HG02588 (cell line): Measurements from ENCODE around the gene KANK2.
A peak's percentile ranks its signal among the peaks of the same experiment; 100 is the strongest.
"Not testable (repeated sequence)": the region's sequence is repeated elsewhere in the genome, so short reads cannot be mapped to it uniquely, and the experiment has no call there.

Source experiments
- ATAC-seq: cut with Tn5 transposase; IDR thresholded peaks from one replicate; pipeline ENCODE4 v1.9.1; 2021; ENCODE audit warnings: mild to moderate bottlenecking, moderate library complexity; ENCODE audit not compliant: unreplicated experiment

KANK2 gene

DNA sequence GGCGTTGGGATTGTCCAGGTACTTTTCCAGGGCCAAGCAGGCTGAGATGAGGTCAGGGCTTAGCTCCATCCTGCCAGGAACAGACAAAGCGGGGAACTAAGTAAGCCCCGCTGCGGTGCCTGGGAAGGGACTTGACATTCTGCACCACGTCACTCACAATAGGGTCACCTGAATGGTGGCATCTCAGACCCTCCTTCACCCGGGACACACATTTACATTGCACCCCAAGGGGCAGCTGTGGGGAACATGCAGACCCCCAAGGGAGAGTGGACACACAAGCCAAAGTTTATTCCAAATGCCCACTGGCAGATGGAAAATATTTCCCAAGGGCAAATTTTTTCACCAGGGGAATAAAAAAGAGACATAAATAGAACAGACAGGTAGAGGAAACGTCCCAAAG is 21.4 kb downstream of the KANK2 start:
- ATAC-seq = no peak

GRCh38 chr19:11174336-11174735 is 23.0 kb downstream of the KANK2 start:
- ATAC-seq = no peak

DNA sequence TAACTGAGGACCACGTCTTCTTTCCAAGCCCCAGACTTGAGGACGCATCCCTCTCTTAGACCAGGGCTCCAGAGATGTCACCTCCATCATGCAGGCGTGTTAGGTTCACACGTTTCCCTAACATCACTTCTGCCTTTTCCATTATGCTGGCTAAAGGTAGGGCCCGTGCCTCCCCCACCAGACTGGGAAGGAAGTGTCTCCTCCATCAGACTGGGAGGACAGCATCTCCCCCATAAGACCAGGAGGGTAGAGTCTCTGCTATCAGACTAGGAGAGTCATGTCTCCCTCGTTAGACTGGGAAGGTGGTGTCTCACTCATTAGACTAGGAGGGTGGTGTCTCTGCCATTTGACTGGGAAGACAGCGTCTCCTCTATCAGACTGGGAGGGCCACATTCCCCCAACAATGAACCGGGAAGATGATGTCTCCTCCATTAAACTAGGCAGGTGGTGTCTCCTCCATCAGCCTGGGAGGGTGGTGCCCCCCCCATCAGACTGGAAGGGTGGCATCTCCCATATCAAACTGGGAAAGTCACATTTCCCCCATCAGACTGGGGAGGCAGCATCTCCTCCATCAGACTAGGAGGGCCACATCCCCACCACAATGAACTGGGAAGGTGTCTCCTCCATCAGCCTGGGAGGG is 23.7 kb downstream of the KANK2 start:
- ATAC-seq = no peak

DNA sequence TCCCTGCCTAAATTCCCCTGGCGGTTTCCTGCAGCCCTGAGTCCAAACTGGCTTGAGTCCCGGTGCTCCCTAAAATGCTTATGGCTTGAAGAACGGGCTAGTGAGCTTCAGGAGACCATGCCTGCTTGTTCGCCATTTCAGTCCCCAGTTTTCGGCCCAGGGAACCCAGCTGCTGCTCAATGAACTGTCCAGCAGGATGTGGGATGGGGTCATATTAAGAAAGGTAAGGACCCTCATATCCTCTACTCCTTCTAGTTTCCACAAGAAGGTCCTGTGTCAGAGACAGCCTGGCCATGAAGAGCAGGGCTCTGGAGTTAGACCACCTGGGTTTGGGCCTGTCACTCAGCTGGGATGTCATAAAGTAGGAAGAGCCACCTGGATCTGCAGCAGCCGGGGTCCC is 24.8 kb downstream of the KANK2 start:
- ATAC-seq = no peak

DNA sequence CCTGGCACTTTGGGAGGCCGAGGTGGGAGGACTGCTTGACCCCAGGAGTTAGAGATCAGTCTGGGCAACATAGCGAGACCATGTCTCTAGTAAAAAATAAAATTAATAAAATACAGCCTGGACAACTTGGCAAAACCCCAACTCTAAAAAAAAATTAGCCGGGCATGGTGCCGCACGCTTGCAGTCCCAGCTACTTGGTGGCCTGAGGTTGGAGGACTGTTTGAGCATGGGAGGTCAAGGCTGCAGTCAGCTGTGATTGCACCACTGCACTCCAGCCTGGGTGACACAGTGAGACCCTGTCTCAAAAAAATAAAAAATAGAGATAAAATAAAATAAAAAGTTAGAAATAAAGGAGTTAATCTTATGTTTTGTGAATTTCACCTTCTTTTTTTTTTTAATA is 26.2 kb downstream of the KANK2 start:
- no peak for ATAC-seq

DNA sequence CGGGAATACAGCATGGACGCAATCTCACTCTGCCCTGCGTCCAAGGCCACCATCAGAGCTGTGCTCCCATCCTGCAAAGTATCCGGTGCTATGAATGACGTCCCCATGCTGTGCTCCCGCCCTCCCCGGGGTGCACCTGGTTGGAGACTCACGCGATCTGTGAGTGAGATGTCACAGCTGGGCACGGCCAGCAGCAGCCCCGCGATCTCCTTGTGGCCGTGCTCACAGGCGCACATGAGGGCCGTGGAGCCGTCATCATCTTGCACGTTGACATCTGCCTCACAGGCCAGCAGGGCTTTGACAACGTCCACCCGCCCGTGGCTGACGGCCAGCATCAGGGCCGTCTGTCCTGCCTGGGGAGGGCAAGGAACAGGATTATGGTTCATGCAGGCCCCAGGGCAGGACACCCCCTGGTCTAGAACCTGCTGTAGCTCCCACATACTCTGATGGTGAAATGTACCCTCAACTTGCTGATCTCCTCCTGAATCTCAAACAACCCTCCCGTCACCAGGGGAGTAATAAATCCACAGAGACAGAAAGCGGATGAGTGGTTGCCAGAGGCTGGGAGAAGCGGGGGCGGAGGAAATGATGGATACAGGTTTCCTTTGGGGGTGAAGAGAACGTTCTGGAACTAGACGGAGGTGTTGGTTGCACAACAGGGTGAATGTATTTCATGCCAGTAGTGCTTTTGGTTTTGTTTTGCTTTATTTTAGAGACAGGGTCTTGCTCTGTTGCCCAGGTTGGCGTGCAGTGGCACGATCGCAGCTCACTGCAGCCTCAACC is 27.3 kb downstream of the KANK2 start:
- ATAC-seq = no peak

DNA sequence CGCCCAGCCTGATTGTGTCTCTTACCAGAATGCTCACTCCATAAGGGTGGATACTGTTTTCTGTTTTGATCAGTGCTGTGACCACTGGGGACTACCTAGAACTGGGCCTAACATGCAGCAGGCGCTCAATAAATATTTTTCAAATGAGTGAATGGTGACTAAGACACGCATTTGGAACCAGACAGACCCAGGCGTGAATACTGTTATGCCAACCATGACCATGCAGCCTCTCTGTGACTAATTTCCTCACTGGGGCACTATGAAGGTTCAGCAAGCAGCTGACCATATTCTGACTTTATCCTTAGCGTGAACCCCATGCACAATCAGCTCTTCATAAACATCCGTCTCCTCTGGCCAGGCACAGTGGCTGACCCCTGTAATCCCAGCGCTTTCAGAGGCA is 28.8 kb downstream of the KANK2 start:
- ATAC-seq = no peak

DNA sequence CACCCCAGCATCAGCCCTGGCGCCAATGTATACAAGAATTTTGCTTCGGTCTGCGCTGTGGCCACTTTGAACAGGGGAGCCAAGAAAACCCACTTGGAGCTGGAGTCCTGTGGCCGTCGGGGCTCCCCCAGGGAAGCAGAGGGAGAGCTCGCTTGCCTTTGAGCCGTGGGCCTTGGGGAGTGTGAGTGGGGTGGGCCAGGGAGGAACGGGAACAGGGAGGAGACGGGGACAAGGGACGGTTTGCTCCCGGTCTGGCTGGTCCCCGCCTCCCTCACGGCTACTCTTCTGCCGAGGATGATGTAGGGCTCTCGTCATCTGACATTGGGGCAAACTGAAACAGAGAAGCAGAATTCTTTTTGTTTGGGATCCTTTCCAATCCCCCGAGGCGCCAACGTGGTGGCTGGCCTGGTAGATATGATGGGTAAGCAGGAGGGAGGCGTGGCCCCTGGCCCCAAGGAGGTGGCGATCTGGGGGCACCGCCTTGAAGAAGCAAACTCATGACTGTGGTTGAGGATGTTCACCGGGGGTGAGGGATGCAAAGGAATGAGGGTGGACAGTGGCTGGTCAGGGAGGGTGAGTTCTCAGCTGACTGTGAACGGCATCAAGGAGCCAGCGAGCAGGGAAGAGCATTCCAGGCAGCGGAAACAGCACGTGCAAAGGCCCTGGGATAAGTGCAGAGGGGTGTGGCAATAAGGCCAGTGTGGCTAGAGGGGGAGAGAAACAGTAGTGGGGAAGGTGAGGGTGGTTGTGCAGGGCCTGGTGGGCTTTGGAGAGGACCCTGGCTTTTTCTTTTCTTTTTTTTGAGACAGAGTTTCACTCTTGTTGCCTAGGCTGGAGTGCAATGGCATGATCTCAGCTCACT is 30.8 kb downstream of the KANK2 start:
- ATAC-seq = no peak

- ATAC-seq = no peak
Observed at GRCh38 chr19:11165486-11166030, 31.8 kb downstream of the KANK2 start.

GRCh38 chr19:11164879-11165406 is 32.4 kb downstream of the KANK2 start:
- ATAC-seq = no peak

DNA sequence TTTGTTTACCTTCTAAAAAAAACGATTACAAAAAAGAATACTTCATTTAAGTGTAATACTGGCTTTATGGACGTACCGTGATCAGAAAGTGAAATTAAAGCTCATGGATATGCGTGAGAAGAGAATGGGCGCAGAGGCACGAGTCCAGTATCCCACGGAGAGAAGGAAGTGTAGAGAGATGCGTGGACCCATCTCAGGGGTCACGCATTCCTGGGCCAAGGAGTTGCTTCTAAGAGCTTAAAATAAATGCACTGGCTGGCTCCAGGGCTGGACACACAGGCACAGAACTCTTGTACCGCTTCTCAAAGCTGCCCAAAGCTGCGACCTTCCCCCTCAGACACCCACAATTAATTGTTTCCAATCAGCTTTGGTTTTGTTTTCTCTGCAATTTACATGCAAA is 33.0 kb downstream of the KANK2 start:
- no peak for ATAC-seq

GRCh38 chr19:11160440-11160768 is 36.9 kb downstream of the KANK2 start:
- not testable (repeated sequence) for ATAC-seq

DNA sequence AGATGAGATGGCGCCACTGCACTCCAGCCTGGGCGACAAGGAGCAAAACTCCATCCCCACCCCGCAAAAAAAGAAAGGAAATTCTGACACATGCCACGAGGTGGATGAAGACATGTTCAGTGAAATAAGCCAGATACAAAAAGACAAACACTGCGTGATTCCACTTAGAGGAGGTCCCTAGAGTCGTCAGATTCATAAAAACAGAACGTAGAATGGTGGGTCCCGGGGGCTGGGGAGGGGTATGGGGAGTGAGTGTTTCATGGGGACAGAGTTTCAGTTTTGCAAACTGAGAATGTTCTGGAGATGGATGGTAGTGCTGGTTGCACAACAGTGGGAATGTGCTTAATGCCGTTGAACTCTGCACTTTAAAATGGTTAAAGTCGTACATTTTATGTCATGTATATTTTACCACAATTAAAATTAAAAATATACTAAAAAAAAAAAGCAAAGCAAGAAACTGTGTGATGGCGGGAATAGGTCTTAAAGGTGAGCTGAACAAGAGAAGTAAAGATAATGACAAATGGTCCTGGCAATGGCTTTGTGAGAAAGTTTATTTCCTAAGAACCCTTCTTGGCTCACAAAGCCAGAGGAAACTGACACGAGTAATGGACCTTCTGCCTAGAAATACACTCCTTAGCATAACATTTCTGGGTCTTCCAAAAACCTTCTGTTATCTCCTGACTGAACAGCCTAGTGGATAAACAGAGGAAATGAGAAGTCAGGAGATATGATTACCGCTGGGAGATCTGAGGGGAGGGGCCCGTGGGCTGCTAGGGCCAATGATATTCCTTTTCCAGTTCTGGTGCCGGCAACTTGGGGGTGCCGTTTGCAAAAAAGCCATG is 37.5 kb downstream of the KANK2 start:
- ATAC-seq = no peak

GRCh38 chr19:11155373-11156120 is 41.8 kb downstream of the KANK2 start, which contains the start of gene SPC24:
TSS of gene SPC24 (minus strand) at chr19:11155782. CDS start at chr19:11155776, 6 bp downstream.
- ATAC-seq = peak; percentile 93

- ATAC-seq = no peak
Observed at GRCh38 chr19:11154683-11155047, 42.7 kb downstream of the KANK2 start.

- ATAC-seq = no peak
Observed at GRCh38 chr19:11152318-11153062, 44.9 kb downstream of the KANK2 start.

- no peak for ATAC-seq
Observed at GRCh38 chr19:11151181-11151580, 46.2 kb downstream of the KANK2 start.

DNA sequence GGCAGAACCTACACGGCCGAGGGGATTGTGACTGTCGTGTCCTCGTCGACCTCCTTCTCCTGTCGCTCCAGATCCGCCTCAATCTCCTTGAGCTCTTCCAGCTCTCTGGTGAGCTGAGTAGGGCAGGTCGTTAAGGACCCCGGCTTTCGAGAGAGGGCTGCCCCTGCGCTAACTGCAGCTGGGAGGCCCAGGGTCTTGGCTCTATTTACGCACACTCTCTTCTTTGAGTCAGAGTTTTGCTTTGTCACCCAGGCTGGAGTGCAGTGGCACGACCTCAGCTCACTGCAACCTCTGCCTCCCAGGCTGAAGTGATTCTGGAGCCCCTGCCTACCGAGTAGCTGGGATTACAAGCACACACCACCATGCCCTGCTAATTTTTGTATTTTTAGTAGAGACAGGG is 49.3 kb downstream of the KANK2 start:
- ATAC-seq = no peak

DNA sequence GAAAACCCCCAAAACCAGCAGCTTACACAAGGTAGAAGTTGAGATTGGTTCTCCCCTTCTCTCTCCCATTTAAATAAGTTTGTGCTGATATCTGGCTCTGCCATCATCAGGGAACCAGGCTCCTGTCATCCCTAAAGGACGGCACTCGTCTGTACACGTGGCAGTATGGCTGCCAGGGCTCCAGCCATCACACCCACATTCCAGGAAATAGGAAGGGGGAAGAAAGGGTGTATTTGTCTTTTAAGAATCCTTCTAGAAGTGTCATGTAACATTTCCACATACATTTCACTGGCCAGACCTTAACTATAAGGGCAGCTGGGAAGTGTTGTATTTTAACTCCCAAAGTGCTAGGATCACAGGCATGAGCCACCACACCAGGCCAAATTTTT is 51.8 kb downstream of the KANK2 start:
- ATAC-seq = no peak
